Brain microvascular endothelial cell (primary cell): ENCODE results near the gene PPT2.
"Not testable (repeated sequence)": the region's sequence is repeated elsewhere in the genome, so short reads cannot be mapped to it uniquely, and the experiment has no call there.

Experiments
- DNase-seq: peaks from one replicate; pipeline ENCODE4 v3.0.0-alpha.2; 2020
- H3K27ac ChIP-seq: fragments of 250-450 bp; sonication (Bioruptor Pico); 2 replicates; pipeline ENCODE4 v1.5.1; 2020; ENCODE audit warnings: mild to moderate bottlenecking, moderate library complexity
- H3K27me3 ChIP-seq: fragments of 250-450 bp; sonication (Bioruptor Pico); replicated peaks from 2 replicates; pipeline ENCODE4 v1.5.1; 2020; ENCODE audit warnings: mild to moderate bottlenecking
- H3K36me3 ChIP-seq: fragments of 250-450 bp; sonication (Bioruptor Pico); replicated peaks from 2 replicates; pipeline ENCODE4 v1.5.1; 2020; ENCODE audit warnings: mild to moderate bottlenecking
- H3K4me3 ChIP-seq: 2 replicates; pipeline ENCODE4 v1.5.1; 2011; ENCODE audit warnings: low read depth, mild to moderate bottlenecking, control low read depth, low read length, moderate library complexity
- CTCF ChIP-seq: IDR thresholded peaks from 2 replicates; pipeline ENCODE4 v1.5.1; 2011; ENCODE audit warnings: low read depth, mild to moderate bottlenecking, moderate library complexity, low read length, control low read depth, inconsistent platforms; ENCODE audit errors: missing control alignments
- in situ Hi-C: cut with HindIII; loops from 2 replicates; pipeline ENCODE4 v1.10.0; 2017; ENCODE audit warnings: low sequenced_read_pairs, low pct_ligation_motif_present

Gene PPT2

GRCh38 chr6:32181915-32182529 is 28.1 kb downstream of the PPT2 start:
- Histone ChIP-seq H3K27ac (no peak overlapping the region), H3K27me3 (no peaks in the 10 kb centered on the region), H3K4me3 (no peak overlapping the region), H3K36me3 (peaks cover 41% of the 10 kb centered on the region)
- DNase-seq: no peak
- in situ Hi-C loops: loop anchor here (10.0 kb wide), 1 partner anchor 57 kb away; the partner anchor contains the start of gene ATF6B
- TF ChIP-seq CTCF: no peak

- peaks cover 46% of the 10 kb centered on the region for H3K36me3 ChIP-seq
- H3K27me3 ChIP-seq: no peaks in the 10 kb centered on the region
- in situ Hi-C loops: loop anchor here (10.0 kb wide), 1 partner anchor 58 kb away; the partner anchor contains the start of gene ATF6B
- no peak overlapping the region for H3K4me3 ChIP-seq
- no peak for TF ChIP-seq CTCF
- H3K27ac ChIP-seq: no peak overlapping the region
- DNase-seq: no peak
These were observed 28.6 kb downstream of the PPT2 start for GRCh38 chr6:32182555-32182981.

- TF ChIP-seq CTCF: no peak
- no peak for DNase-seq
- H3K36me3 ChIP-seq: peaks cover 50% of the 10 kb centered on the region
- H3K4me3 ChIP-seq: no peak overlapping the region
- H3K27me3 ChIP-seq: no peaks in the 10 kb centered on the region
- in situ Hi-C loops: loop anchor here (10.0 kb wide), 1 partner anchor 58 kb away; the partner anchor contains the start of gene ATF6B
- H3K27ac ChIP-seq: no peak overlapping the region
These were observed 29.1 kb downstream of the PPT2 start for GRCh38 chr6:32183030-32183429.

GRCh38 chr6:32183483-32184083 is 29.6 kb downstream of the PPT2 start:
- TF ChIP-seq CTCF: no peak
- H3K4me3 ChIP-seq: no peak overlapping the region
- DNase-seq: no peak
- in situ Hi-C loops: loop anchor here (10.0 kb wide), 1 partner anchor 59 kb away; the partner anchor contains the start of gene ATF6B
- no peaks in the 10 kb centered on the region for H3K27me3 ChIP-seq
- peaks cover 50% of the 10 kb centered on the region for H3K36me3 ChIP-seq
- H3K27ac ChIP-seq: no peak overlapping the region

- TF ChIP-seq CTCF: no peak
- DNase-seq: no peak
- Histone ChIP-seq H3K4me3 (no peak within 1 kb of the TSS), H3K27me3 (no peaks in the 10 kb centered on the region), H3K27ac (no peak within 1 kb of the TSS), H3K36me3 (peaks cover 50% of the 10 kb centered on the region)
- in situ Hi-C loops: loop anchor here (10.0 kb wide), 1 partner anchor 59 kb away; the partner anchor contains the start of gene ATF6B
These were observed 30.2 kb downstream of the PPT2 start, which contains the start of gene AGER for GRCh38 chr6:32184084-32184640. AGER (minus strand) TSS chr6:32184253; CDS start chr6:32184222, 31 bp downstream.

GRCh38 chr6:32185681-32186131 is 31.8 kb downstream of the PPT2 start:
- not testable (repeated sequence) for H3K4me3 ChIP-seq, H3K27me3 ChIP-seq, H3K27ac ChIP-seq
- peak; percentile 88 for DNase-seq
- in situ Hi-C loops: loop anchor here (10.0 kb wide), 1 partner anchor 61 kb away; the partner anchor contains the start of gene ATF6B
- H3K36me3 ChIP-seq: peaks cover 46% of the 10 kb centered on the region

- H3K27ac ChIP-seq, H3K4me3 ChIP-seq, H3K27me3 ChIP-seq, DNase-seq: not testable (repeated sequence)
- in situ Hi-C loops: loop anchor here (10.0 kb wide), 1 partner anchor 61 kb away; the partner anchor contains the start of gene ATF6B
- peaks cover 46% of the 10 kb centered on the region for H3K36me3 ChIP-seq
These were observed 32.4 kb downstream of the PPT2 start for GRCh38 chr6:32186151-32186840.
